SU-DHL-6 (cell line): ENCODE measurements around the gene TSPAN18.

Experiments used
- H2AFZ ChIP-seq: fragments of 200-600 bp; sonication (generic); 2 replicates; pipeline ENCODE4 v1.6.1; 2014; ENCODE audit warnings: low read depth, mild to moderate bottlenecking, moderate library complexity, mixed read lengths, antibody characterized with exemption, low read length; ENCODE audit not compliant: severe bottlenecking
- H3F3A ChIP-seq: fragments of 200-600 bp; shearing (Covaris generic); 2 replicates; pipeline ENCODE4 v1.6.0; 2016; ENCODE audit warnings: antibody characterized with exemption, mild to moderate bottlenecking; ENCODE audit not compliant: insufficient read depth
- H3K27ac ChIP-seq: fragments of 200-600 bp; sonication (generic); 2 replicates; pipeline ENCODE4 v1.5.1; 2016; ENCODE audit warnings: low read depth, mild to moderate bottlenecking, low read length, moderate library complexity, mixed read lengths
- H3K27me3 ChIP-seq: fragments of 200-600 bp; sonication (generic), shearing (Covaris generic); 2 replicates; pipeline ENCODE4 v1.6.0; 2014; ENCODE audit warnings: mild to moderate bottlenecking, low read length
- H3K36me3 ChIP-seq: fragments of 200-600 bp; sonication (generic); 2 replicates; pipeline ENCODE4 v1.6.1; 2014; ENCODE audit warnings: mild to moderate bottlenecking, low read length, mixed read lengths
- H3K4me2 ChIP-seq: fragments of 300-600, 200-600 bp; shearing (Covaris generic), sonication (generic); 2 replicates; pipeline ENCODE4 v1.6.0; 2014; ENCODE audit warnings: low read length, low read depth, mild to moderate bottlenecking; ENCODE audit not compliant: poor library complexity, severe bottlenecking
- H3K4me3 ChIP-seq: fragments of 200-600 bp; sonication (generic); 2 replicates; pipeline ENCODE4 v1.5.1; 2014; ENCODE audit warnings: antibody characterized with exemption, low read length, mild to moderate bottlenecking, mixed read lengths; ENCODE audit not compliant: insufficient read depth, poor library complexity, severe bottlenecking
- H3K79me2 ChIP-seq: fragments of 200-600 bp; sonication (generic); 2 replicates; pipeline ENCODE4 v1.6.1; 2014; ENCODE audit warnings: mild to moderate bottlenecking, low read length, moderate library complexity; ENCODE audit not compliant: insufficient read depth
- H3K9ac ChIP-seq: fragments of 200-600 bp; sonication (generic); 2 replicates; pipeline ENCODE4 v1.7.0; 2014; ENCODE audit warnings: mild to moderate bottlenecking, low read length
- H3K9me2 ChIP-seq: fragments of 200-600 bp; sonication (generic); replicated peaks from 2 replicates; pipeline ENCODE4 v1.6.1; 2014; ENCODE audit warnings: low read length; ENCODE audit not compliant: insufficient read depth
- H3K9me3 ChIP-seq: fragments of 200-600 bp; sonication (generic); 2 replicates; pipeline ENCODE4 v1.6.1; 2014; ENCODE audit warnings: low read length, mixed read lengths; ENCODE audit not compliant: insufficient read depth
- H4K20me1 ChIP-seq: fragments of 200-600 bp; sonication (generic); 2 replicates; pipeline ENCODE4 v1.6.1; 2014; ENCODE audit warnings: low read depth, mild to moderate bottlenecking, antibody characterized with exemption, low read length, moderate library complexity, mixed read lengths
- EZH2phosphoT487 ChIP-seq: fragments of 200-600 bp; sonication (generic), shearing (Covaris generic); conservative IDR thresholded peaks from 2 replicates; pipeline ENCODE4 v1.6.1; 2018; ENCODE audit warnings: mild to moderate bottlenecking, antibody characterized with exemption, low read length, moderate library complexity, mixed read lengths
- TF ChIP-seq, protein P1 (sequence below): fragments of 200-600 bp; sonication (generic); IDR thresholded peaks from one replicate; pipeline ENCODE4 v1.5.1; 2017; ENCODE audit warnings: antibody characterized with exemption, mild to moderate bottlenecking, low read length, moderate library complexity; ENCODE audit not compliant: insufficient read depth, poor library complexity, severe bottlenecking

TSPAN18 gene

GRCh38 chr11:44940835-44941234 is 214.1 kb downstream of the TSPAN18 start:
- Histone ChIP-seq H2AFZ (no peak overlapping the region), H3K36me3 (no peaks in the 10 kb centered on the region), H3K9me2 (no peaks in the 10 kb centered on the region), H3K4me2 (no peak overlapping the region), H4K20me1 (no peaks in the 10 kb centered on the region), H3K9ac (no peak overlapping the region), H3K27me3 (no peaks in the 10 kb centered on the region), H3K27ac (no peak overlapping the region), H3K79me2 (no peaks in the 10 kb centered on the region), H3F3A (no peaks in the 10 kb centered on the region), H3K4me3 (no peak overlapping the region), H3K9me3 (no peaks in the 10 kb centered on the region)
- TF ChIP-seq, protein P1, sequence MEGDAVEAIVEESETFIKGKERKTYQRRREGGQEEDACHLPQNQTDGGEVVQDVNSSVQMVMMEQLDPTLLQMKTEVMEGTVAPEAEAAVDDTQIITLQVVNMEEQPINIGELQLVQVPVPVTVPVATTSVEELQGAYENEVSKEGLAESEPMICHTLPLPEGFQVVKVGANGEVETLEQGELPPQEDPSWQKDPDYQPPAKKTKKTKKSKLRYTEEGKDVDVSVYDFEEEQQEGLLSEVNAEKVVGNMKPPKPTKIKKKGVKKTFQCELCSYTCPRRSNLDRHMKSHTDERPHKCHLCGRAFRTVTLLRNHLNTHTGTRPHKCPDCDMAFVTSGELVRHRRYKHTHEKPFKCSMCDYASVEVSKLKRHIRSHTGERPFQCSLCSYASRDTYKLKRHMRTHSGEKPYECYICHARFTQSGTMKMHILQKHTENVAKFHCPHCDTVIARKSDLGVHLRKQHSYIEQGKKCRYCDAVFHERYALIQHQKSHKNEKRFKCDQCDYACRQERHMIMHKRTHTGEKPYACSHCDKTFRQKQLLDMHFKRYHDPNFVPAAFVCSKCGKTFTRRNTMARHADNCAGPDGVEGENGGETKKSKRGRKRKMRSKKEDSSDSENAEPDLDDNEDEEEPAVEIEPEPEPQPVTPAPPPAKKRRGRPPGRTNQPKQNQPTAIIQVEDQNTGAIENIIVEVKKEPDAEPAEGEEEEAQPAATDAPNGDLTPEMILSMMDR: no peak
- TF ChIP-seq EZH2phosphoT487: no peak

- no peaks in the 10 kb centered on the region for H3F3A ChIP-seq
- H3K4me2 ChIP-seq: no peak overlapping the region
- H3K36me3 ChIP-seq: no peaks in the 10 kb centered on the region
- no peak overlapping the region for H3K9ac ChIP-seq
- H3K27ac ChIP-seq: no peak overlapping the region
- TF ChIP-seq EZH2phosphoT487: no peak
- TF ChIP-seq, protein P1: no peak
- no peaks in the 10 kb centered on the region for H4K20me1 ChIP-seq
- no peaks in the 10 kb centered on the region for H3K9me2 ChIP-seq
- no peaks in the 10 kb centered on the region for H3K27me3 ChIP-seq
- no peak overlapping the region for H2AFZ ChIP-seq
- H3K79me2 ChIP-seq: no peaks in the 10 kb centered on the region
- no peak overlapping the region for H3K4me3 ChIP-seq
- no peaks in the 10 kb centered on the region for H3K9me3 ChIP-seq
Observed at GRCh38 chr11:44941259-44942021, 214.7 kb downstream of the TSPAN18 start.

DNA sequence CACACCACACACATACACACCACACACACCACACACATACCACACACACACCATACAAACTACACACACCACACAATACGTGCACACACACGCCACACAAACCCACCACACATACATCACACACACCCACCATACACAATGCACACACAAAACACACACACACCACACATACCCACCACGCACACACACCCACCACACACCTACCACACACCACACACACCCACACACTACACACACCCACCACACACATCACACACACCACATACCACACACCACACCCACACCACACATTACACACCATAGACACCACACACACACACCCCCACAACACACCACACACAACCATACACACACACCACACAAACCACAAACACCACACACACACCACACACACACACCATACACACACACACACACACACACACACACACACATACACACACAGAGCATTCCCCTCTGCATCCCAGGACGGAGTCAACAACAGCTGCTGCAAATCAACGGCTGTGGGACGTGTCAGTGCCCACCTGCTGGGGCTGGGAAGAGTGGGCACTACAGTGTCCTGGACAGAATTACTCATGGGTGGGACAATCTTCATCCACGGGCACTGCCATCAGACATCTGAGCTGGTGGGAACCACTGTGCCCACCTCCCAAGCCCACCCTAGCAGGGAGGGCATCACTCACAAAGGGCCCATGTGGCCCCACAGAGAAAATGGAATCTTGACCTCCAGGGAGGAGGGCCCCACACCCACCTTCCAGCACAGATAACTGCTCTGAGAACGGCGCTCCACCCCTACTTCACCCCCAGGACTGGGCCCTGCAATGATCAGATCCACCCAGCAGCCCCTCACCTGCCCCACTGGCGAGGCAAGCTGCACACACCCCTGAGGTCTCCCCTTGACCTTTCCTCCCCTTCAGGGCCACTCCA is 215.5 kb downstream of the TSPAN18 start:
- Histone ChIP-seq H2AFZ (no peak overlapping the region), H3K27me3 (no peaks in the 10 kb centered on the region), H3K9me3 (no peaks in the 10 kb centered on the region), H4K20me1 (no peaks in the 10 kb centered on the region), H3K4me3 (no peak overlapping the region), H3K27ac (no peak overlapping the region), H3K79me2 (no peaks in the 10 kb centered on the region), H3K9ac (no peak overlapping the region), H3F3A (no peaks in the 10 kb centered on the region), H3K4me2 (no peak overlapping the region), H3K9me2 (no peaks in the 10 kb centered on the region), H3K36me3 (no peaks in the 10 kb centered on the region)
- TF ChIP-seq EZH2phosphoT487: no peak
- TF ChIP-seq, protein P1: no peak
